Urinary bladder (tissue), 2 donors: Measurements from ENCODE around the gene HS3ST3B1. TPM values are rescaled to one million over a fixed set of nuclear protein-coding genes. Genes with fewer than 3 reads are reported as not detected.

Source experiments
- polyA plus RNA-seq: library from polyadenylated mRNA; stranded (reverse); fragments of 200-250 nt; gene quantifications from one replicate; pipeline ENCODE4 v1.2.3, GENCODE V29; 2013
- total RNA-seq: library from RNA; depleted of rRNA; stranded (reverse); fragments of >200 nt; gene quantifications from one replicate; pipeline ENCODE4 v1.2.3, GENCODE V29; 2014
- donor health status: healthy.

HS3ST3B1 gene
- total and polyA plus RNA-seq, 2 donors = 2.4 to 2.9 TPM

Other genes with a start within 250 kb of the HS3ST3B1 start
- 13.4 TPM for gene COX10, start 231.6 kb upstream of the HS3ST3B1 start, total RNA-seq
- 14.7 TPM for gene COX10, start 231.6 kb upstream of the HS3ST3B1 start, polyA plus RNA-seq
- not detected for gene CDRT15, start 64.2 kb upstream of the HS3ST3B1 start, total RNA-seq
- gene CDRT15, start 64.2 kb upstream of the HS3ST3B1 start, polyA plus RNA-seq = not detected